Stimulated activated naive CD8-positive, alpha-beta T cell treated with anti-CD3 and anti-CD28 coated beads, Interleukin-15, Interleukin-2, amounts not matched to agents 100 U/mL and 50 U/mL, for 24 hours (primary cell): ENCODE measurements around the gene ZDHHC8.

Experiments
- ATAC-seq: fragments of 150-1000 bp; cut with Tn5 transposase; one replicate; pipeline ENCODE4 v1.10.0; 2021
- DNase-seq: peaks from one replicate; pipeline ENCODE4 v3.0.0; 2021

The ZDHHC8 gene

DNA sequence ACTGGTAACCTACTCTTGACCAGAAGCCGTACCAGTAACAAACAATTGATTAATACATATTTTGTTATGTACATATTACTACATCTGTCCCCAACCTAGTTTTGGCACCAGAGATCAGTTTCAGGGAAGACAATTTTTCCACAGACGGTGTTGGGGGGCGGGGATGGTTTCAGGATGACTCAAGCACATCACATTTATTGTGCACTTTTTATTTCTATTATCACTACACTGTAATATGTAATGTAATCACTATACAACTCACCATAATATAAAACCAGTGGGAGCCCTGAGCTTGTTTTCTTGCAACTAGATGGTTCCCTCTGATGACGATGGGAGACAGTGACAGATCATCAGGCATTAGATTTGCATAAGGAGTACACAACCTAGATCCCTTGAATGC is 36.1 kb upstream of the ZDHHC8 start:
- no peak for DNase-seq
- peak; percentile 16 for ATAC-seq

DNA sequence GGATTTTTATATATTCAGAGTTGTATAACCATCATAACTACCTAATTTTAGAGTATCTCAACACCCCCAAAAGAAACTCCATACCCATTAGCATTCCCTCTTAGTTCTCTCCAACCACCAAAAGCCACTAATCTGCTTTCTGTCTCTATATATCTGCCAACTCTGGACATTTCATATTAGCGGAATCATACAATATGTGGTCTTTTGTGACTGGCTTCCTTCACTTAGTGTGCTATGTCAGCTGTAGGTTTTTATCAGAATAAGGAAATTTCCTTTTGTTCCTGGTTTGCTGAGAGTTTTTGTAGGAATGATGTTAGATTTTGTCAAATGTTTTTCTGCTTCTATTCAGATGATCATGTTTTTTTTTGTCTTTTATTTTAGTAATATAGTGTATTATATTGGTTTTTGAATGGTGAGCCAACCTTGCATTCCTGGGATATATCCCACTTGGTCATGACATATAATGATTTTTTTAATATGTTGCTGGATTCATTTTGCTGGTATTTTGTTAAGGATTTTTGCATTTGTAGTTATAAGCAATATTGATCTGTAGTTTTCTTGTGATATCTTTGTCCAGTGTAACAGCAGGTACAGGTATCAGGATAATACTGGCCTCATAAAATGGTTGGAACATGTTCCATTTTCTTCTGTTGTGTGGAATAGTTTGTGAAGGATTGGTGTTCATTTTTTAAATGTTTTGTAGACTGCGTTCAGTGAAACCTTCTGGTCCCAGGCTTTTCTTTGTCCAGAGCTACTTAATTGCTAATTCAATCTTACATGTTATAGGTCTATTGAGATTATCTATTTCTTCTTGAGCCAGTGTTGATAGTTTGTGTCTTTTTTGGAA is 34.8 kb upstream of the ZDHHC8 start:
- ATAC-seq (no peak), DNase-seq (no peak)

DNA sequence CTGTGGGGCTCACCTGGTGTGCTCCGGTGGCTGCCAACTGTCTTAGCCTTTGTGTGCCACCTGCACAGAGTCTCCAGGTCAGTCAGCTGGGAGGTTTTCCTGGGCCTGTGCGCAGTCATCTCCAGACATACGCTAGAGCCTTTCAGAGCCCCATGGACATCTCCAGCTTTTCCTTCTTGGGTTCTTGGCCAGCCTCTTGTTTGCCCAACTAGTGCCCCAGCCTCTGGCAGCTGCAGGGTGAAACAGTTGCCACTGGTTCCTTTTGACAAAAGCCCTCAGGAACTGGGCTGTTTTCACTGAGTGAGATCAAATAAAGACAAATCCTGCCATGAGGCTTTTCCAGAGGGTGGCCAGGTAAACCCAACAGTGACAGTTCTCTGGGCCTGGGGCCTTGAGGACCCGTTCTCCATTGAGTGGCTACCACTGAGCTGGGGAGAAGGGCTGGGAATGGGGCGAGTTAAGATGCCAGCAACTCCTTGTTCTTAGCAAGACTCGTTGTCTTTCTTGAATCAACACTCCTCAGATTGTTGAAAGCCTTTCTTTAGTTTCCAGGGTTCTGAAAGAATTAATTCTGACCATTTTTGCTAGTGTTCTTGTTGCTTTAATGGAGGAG is 32.4 kb upstream of the ZDHHC8 start:
- ATAC-seq (no peak), DNase-seq (no peak)

DNA sequence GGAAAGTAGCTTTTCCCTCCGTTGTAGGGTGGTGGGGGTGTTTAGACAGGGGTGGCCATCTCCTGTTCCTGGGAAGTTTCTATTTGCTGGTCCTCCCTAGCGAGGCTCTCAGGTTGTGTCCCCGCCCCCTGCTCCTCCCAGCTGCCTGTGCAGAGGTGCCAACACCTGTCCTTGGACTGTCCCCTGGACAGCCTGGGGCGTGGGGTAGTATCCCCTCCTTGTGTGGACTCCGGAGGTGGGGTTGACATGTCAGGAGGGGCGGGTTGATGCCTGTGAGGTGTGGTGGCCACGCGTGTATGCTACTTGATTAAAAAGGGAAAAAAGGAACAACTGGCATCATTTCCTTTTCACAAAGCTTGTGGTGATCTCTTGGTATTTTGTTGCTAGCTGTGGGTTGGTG is 30.0 kb upstream of the ZDHHC8 start:
- DNase-seq (no peak), ATAC-seq (no peak)

DNA sequence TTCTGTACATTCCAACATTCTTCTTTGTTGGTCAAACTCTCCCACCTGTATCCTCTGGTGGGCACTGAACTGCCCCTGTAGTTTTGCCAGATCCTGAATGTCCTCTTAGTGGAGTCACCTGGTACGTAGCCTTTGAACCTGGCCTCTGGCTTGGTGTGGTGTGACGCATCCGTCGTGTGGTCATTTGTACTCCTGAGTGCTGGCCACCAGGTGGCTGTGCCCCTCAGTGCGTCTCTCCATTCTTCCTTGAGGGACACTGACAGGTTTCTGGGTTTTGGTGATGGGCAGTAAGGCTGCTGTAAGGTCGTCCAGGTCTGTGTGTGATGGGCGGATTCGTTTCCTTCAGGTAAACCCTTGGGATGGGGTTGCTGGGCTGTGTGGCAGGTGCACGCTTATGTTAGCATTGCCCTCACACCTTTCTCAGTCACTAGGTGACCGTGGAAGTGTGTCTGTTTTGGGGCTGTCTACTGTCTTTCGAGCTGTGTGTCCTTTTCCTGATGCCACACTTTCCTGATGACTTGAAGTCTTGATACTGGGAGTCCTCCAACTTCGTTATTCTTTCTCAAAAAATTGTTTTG is 29.3 kb upstream of the ZDHHC8 start:
- ATAC-seq (no peak), DNase-seq (no peak)

DNA sequence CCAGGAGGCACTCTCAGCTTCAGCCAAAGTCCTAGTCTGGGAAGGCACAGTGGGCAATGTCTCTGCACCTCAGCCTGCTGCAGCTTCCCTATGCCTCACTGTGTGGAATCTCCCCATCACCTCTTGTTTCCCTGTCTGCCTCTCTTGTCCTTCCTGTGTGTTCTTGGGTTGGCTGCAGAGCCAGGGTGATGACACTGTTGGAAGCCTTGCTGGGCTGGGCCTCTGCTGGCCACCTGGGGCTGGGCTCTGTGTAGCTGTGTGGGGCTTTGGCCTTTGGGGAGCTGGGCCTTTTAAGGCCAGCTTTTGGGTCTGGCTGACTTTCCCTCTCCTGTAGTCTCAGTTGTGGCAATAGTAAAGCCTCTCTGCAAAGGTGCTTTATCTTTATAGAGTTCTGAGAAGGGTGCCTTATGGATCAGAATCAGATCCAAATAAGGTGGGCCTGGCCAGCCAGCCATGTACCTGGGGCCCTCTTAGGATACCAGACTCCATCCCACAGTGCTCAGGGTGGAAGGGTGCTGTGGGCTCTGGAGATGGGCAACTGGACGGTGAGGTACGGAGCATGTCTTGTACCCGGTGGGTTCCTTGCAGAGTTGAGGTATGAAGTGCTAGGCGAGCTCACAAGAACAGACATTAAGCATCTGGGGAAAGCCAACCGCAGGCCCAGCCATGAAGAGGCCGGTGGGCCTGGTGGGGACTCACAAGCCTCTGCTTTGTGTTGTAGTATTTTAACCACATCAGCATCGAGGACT is 26.0 kb upstream of the ZDHHC8 start:
- DNase-seq = no peak

DNA sequence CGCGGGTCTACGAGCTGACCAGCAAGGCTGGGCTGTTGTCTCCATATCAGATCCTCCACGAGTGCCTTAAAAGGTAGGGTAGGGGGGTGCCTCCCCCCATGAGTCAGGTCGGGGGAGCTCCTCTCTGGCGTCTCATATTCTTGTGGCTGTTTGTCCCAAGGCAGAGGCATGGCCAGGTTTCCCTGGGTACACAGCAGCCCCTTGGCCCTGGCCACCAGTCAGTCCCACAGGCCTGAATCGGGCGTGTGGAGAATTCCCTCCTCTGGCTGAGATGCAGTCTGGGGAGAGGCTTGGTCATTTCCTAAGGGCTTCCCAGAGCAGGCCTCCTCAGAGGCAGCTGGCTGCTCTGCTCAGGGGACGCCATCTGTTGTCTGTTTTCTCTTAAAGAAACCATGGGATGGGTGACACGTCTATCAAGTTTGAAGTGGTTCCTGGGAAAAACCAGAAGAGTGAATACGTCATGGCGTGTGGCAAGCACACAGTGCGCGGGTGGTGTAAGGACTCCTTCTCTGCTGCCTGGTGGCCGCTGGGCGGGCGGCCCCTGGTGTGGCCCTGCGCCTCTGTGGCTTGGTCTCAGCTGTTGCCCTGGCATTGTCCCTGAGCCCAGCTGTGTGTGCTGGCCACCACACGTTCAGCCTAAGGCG is 25.3 kb upstream of the ZDHHC8 start:
- no peak for DNase-seq
- no peak for ATAC-seq

More for the DNA sequence above, 26.0 kb upstream of the ZDHHC8 start:
- no peak for ATAC-seq

DNA sequence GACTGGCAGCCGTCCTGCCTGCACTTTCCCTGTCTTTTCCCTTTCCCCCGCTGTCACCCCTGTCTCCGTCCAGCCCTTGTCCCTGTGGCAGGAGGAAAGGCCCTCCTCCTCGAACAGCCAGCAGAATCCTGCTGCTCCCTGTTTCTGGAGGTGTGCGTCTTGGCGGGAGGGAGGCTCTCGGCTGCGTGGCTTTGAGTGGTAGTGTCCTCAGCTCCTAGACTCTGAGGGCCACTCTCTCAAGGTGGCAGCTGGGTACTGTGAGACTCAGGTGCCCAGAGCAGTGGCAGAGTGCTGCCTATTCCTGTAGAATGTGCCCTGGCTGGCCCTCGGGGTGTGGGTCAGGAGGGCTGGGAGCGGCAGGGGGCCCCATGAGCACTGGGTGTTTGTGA is 24.8 kb upstream of the ZDHHC8 start:
- DNase-seq (no peak), ATAC-seq (no peak)

DNA sequence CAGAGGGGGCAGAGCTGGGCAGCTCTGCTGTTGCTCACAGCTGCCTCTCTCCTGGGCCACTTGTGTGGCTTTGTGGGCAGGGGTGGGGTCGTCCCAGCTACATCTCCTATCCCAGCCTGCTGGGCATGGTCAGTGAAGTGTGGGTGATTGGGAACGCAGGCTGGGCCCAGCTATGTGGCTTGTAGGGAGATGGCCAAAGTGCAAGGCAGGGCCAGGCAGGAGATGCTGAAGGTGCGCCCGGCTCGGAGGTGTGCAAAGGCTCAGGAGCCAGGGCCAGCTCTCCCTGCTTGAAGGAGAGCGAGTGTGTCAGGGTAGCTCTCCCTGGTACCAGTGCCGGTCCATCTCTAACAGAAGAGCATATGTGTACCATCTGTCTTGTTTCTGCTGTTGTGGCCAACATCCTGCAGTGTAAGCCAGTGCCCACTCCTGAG is 24.1 kb upstream of the ZDHHC8 start:
- ATAC-seq (no peak), DNase-seq (no peak)

DNA sequence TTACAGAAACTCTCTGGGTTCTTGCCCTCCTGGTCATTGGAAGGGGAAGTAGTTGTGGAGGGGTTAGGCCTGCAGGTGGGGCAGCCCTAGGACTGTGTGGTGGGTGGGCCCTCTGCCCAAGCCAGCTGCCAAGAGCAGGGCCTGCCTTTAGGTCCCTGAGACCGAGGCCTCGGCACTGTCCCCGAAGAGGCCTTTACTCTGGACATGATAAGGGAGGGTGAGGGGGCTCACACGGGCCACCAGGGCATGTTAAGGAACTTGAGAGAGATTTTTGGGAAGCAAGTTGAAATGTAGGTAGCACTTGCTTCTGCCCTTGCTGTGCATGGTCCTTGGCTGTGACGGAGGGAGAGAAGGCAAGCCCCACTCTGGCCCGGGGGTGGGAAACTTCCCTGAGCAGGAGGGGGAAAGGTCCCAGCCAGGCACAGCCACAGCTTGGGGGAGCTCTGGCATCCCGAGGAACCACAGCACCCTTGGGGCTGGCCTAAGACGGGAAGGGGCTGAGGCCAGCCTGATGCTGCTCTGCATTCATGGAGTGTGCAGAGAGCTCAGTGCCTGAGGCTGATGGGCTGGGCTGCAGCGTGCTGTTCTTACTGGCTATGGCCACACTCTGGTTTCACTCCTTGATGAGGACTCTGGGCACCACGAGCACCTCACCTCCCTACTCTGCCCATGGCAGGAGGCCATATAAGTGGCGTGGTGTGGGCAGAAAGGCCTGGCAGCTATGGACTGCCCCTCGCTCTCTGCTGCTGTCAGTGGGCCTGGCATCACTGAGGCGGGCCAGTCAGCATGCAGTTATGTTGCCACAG is 23.4 kb upstream of the ZDHHC8 start:
- ATAC-seq = no peak
- no peak for DNase-seq

DNA sequence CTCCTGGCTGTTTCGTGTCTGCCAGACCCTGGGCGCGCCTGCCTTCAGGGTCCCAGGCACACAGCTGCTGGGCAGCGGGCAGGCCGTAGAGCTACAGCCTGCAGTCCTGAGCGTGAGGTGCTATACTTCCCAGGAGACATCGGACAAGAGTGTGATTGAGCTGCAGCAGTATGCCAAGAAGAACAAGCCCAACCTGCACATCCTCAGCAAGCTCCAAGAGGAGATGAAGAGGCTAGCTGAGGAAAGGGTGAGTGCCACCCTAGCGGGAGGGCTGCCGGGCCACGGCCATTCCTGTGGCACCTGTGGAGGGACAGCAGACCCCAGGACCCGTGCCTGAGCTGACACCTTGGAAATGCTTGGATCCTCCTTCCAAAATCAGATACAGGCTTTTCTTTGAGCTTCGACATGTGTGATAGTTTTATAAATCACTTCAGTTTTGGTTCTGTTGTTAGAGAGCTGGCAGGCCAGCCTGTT is 22.8 kb upstream of the ZDHHC8 start:
- no peak for ATAC-seq

DNA sequence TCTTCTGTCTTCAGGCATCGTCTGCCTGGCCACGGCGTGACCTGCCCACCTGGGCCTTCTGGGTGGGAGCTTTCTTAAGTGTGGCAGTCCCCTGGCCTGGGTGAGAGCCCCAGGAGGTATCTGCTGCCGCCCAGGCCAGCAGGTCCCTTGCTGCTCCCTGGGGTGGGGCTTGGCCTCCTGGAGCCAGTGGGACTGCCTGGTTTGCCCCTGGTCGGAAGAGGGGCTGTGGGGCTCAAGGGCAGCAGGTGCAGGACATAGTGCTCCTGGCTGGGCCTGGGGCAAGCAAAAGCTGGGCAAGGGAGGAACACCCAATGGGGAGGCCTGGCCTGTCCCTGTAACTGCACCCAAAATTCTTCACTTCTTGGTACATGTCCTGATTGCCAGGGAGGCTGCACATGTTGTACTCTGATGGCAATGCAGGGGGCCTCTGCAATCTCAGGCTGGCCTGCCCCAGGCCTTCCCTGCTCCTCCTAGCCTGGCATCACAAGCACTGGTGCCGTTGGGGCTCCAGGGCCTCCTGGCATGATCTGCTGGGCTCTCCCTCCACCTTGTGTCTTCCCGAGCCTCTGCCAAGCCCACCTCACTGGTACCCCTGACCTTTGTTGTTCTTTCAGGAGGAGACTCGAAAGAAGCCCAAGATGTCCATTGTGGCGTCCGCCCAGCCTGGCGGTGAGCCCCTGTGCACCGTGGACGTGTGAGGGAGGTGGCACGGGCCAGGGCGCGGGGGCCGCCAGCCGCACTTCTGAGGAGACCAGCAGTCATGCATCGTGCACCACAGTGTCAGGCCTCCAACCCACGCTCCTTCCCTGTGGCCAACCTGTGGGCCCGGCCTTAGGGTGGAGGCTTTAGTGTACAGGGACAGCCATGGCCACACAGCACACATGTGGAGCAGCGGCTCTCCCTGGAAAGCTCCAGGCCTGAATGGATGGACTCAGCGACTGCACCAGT is 21.9 kb upstream of the ZDHHC8 start:
- ATAC-seq (no peak), DNase-seq (no peak)

More for the DNA sequence above, 22.8 kb upstream of the ZDHHC8 start:
- no peak for DNase-seq

DNA sequence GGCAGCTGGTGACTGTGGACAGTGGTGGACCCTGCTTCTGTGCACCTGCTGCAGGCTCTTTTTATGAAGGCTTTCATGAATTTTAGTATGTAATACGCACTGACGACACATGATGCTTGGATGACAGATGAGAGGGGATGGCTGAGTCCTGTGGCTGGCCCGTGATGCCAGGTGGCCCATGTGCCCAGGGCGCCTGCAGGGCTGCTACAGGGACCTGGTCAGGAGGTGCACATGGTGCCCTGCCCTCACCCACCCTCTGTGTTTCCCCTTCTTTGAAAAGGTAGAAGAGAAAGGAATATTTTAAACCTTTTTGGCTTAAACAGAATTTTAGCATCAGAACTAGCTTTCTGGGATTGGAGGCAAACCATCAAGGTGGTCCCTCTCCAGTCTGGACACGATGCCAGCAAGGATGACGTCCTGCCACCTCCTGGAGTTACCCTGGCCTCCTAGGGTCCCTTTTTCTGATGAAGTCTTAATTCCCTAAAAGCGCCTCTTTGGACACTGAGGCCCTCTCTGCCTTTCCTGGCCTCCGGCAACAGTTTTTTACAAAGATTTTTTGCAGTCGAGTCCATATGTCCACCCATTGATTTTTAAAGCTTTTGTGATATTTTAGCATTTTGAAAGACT is 21.1 kb upstream of the ZDHHC8 start:
- DNase-seq = no peak
- ATAC-seq = no peak

DNA sequence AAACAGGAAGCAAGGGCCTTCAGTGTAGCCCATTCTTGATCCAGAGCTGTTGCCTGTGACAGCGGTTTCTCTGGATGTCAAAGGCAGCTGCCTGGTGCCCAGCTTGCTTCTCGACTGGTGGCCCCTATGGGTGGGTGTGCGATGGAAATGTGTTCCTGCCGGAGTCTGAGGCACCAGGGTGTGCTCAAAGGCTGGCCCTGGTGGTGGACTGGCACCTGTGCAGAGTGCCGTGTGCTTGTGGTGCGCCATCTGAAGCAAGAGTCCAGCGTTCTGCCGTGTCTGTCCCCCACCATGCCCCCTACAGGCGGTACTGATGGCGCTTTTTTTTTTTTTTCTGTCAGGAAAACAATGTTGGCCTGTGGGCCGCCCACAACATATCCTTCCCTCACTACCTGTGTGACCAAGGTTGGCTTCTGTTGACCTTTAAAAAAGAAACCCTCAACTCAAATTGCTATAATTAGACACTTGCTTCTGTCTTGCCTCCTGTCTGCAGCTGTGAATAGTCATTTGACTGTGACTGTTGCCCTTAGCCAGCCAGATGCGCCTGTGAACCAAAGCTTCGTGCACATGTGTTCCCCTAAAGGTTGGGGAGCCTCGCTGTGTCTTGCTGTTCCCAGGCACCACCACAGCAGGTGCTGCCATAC is 20.4 kb upstream of the ZDHHC8 start:
- DNase-seq (peak; percentile 62), ATAC-seq (peak; percentile 81)

DNA sequence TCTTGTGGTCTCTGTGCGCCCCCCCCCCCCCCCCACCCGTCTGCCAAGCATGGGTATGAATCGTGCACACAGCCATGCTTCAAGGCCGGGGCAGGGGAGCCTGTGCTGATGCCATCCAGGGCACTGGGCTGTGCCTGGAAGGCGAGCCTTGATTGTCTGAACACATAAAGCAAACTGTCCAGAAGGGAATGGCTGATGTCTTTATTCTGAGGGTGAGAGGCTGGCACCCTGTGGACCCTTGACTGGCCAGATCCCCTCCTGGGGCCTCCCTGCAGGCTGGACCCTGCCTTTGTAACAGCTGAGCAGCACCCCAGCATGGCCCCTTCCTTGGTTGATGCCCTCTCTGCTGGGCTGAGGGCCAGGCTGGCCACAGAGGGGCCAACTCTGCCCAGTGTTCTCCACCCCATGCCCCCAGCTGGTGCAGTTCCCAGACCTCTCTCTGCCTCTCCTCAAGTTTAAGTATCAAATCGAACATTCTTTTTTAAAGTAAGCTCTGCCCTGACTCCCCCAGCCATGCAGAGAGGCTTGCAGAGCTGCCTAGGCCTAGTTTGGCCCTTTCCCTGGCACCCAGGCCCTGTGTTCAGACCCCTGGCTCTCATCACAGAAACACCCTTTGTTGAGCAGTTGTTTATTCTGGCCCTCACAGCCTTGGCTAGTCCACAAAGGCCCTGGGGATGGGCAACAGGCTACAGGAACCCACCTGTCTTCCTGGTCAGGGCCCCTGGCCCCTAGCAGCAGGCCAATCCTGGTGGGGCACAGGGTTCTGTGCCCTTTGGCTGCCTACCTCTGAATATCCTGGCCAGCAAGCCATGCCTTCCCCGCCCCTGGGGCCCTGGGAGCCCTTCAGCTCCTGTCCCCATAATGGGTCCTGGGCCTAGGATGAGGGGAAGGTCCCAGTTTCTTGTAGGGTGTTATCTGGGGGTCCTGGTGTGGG is 19.6 kb upstream of the ZDHHC8 start:
- no peak for ATAC-seq

DNA sequence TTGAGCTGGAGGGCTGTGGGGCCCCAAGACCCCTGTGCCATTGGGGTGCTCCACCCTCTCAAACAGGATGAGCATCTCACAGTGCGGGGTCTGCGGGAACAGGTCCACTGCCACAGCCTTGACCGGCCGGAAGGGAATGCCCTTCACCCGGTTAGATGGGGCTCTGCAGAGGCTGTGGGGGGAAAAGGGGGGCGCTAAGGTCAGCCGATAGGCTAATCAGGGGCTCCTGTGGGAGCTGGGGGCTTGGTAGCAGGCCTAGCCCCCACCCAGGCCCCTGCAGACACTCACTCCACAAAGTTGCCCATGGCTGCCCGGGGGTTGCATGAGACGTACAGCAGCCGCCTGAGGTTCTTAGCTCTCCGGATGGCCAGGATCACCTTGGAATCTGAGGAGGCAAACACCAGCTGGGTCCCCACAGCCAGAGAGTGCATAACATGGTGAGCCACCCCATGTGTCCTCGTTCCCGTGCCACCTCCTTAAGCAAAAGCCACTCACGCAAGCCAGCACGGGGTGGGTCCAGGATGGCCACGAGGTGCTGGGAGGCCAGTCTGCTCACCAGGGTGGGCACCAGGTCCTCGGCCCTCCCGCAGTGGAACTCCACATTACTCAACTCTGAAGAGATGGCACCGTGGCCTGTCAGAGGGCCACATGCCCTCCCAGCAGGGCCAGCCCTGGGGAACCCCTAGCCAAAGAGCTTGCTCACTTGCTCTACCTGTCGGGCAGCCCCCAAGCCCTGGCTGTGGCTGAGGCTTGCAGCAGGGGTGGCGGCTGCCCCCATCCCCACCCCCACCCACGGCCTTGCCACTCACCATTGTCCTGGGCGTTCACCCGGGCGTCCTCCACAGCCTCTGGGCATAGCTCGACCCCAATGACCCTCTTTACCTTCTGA is 18.7 kb upstream of the ZDHHC8 start:
- no peak for DNase-seq
- no peak for ATAC-seq

More for the DNA sequence above, 19.6 kb upstream of the ZDHHC8 start:
- no peak for DNase-seq
